Thyroid gland (tissue), 4 donors: ENCODE data around the gene LHX4. TPM values are rescaled to one million over a fixed set of nuclear protein-coding genes. Genes with fewer than 3 reads are reported as not detected.

Experiments used
- DNase-seq, 2 donors: peaks; one replicate each; pipeline ENCODE4 v3.0.0-alpha.2; 2019
- H3K27ac ChIP-seq, 3 donors: fragments of 200-600 bp; sonication (generic); 1 replicate in 2 of 3; 2 replicates in 1 of 3; pipeline ENCODE4 v1.5.1; 2016 to 2019; ENCODE audit warnings: mild to moderate bottlenecking in 1 of 3, moderate library complexity in 1 of 3
- H3K27me3 ChIP-seq: fragments of 200-600 bp; sonication (generic); one replicate; pipeline ENCODE4 v1.5.1; 2019
- H3K36me3 ChIP-seq, 2 donors: fragments of 200-600 bp; sonication (generic); one replicate each; pipeline ENCODE4 v1.5.1; 2016 to 2019
- H3K4me1 ChIP-seq, 2 donors: fragments of 200-600 bp; sonication (generic); one replicate each; pipeline ENCODE4 v1.5.1; 2017 to 2019
- H3K4me3 ChIP-seq, 3 donors: fragments of 200-600 bp; sonication (generic); replicated peaks in 1 of 3; 1 replicate in 2 of 3; 2 replicates in 1 of 3; pipeline ENCODE4 v1.5.1; 2016; ENCODE audit warnings: mild to moderate bottlenecking in 1 of 3
- H3K9me3 ChIP-seq: fragments of 200-600 bp; sonication (generic); one replicate; pipeline ENCODE4 v1.5.1; 2017
- POLR2A ChIP-seq, 2 donors: fragments of 450-650 bp; IDR thresholded peaks; one replicate each; pipeline ENCODE4 v1.6.1; 2017; ENCODE audit warnings: antibody characterized with exemption in 2 of 2, mild to moderate bottlenecking in 2 of 2, moderate library complexity in 1 of 2
- WGBS, 2 donors: methylation state at CpG; one replicate each; pipeline ENCODE4 v1.1.5; 2017; 5-methylcytosine and 5-hydroxymethylcytosine counted together
- intact Hi-C: fragments of 100-400 bp; cut with DNase I; formaldehyde crosslinking; loops from one replicate; pipeline ENCODE4 v1.15.1; 2023
- total RNA-seq, 4 donors: library from RNA; depleted of rRNA; stranded (reverse); fragments of >200 nt; gene quantifications; one replicate each; pipeline ENCODE4 v1.2.3, GENCODE V29; 2016
- TF ChIP-seq, protein P1 (sequence below), 6 experiments: fragments of 200-600 bp in 3 of 6; fragments of 450-650 bp in 3 of 6; sonication (generic) in 3 of 6; IDR thresholded peaks; one replicate each; pipeline ENCODE4 v1.5.1; 2016 to 2019; ENCODE audit warnings: antibody characterized with exemption in 6 of 6, mild to moderate bottlenecking in 2 of 6, inconsistent platforms in 1 of 6, moderate library complexity in 1 of 6

The LHX4 gene
- total RNA-seq, 4 donors from 2014 or later, result not detected

DNA sequence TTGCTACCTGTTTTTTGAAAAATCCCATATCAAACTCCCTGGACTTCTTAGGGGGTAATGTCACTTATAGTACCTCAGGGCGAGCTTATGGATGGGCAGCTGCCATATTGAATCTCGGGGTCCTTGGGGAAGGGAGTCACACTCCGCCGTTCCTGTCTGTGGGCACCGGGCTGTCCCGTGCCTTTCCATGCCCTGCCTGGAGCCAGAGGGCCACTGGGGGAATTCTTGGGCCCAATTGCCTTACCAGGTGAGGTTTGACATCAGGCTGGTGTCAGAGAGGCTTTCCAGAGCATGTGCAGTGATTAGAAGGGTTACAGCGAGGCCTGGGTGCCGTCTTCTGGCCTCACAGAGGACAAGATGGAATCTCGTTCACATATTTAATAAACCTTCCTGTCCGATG, 46.6 kb upstream of the LHX4 start:
- intact Hi-C loops, result no loop called here
- no peaks in the 10 kb centered on the region for H3K9me3 ChIP-seq
- no peak overlapping the region for H3K27ac ChIP-seq
- H3K27me3 ChIP-seq, result no peaks in the 10 kb centered on the region
- H3K36me3 ChIP-seq, result no peaks in the 10 kb centered on the region
- DNase-seq, result no peak
- TF ChIP-seq, protein P1, sequence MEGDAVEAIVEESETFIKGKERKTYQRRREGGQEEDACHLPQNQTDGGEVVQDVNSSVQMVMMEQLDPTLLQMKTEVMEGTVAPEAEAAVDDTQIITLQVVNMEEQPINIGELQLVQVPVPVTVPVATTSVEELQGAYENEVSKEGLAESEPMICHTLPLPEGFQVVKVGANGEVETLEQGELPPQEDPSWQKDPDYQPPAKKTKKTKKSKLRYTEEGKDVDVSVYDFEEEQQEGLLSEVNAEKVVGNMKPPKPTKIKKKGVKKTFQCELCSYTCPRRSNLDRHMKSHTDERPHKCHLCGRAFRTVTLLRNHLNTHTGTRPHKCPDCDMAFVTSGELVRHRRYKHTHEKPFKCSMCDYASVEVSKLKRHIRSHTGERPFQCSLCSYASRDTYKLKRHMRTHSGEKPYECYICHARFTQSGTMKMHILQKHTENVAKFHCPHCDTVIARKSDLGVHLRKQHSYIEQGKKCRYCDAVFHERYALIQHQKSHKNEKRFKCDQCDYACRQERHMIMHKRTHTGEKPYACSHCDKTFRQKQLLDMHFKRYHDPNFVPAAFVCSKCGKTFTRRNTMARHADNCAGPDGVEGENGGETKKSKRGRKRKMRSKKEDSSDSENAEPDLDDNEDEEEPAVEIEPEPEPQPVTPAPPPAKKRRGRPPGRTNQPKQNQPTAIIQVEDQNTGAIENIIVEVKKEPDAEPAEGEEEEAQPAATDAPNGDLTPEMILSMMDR (IDR thresholded peaks at IDR 0.05), result no peak
- TF ChIP-seq POLR2A (IDR thresholded peaks at IDR 0.05), result no peak
- no peak overlapping the region for H3K4me3 ChIP-seq
- no peaks in the 10 kb centered on the region for H3K4me1 ChIP-seq
- WGBS, 2 donors, result 93 to 96% methylated on average over 10 of the region's 10 CpGs

GRCh38 chr1:180184041-180184440, 46.0 kb upstream of the LHX4 start:
- no peak for DNase-seq
- 98 to 99% methylated on average over 9 of the region's 9 CpGs for WGBS, 2 donors
- intact Hi-C loops, result no loop called here
- Histone ChIP-seq H3K4me1 (no peaks in the 10 kb centered on the region), H3K27me3 (no peaks in the 10 kb centered on the region), H3K27ac (no peak overlapping the region), H3K4me3 (no peak overlapping the region), H3K9me3 (no peaks in the 10 kb centered on the region), H3K36me3 (no peaks in the 10 kb centered on the region)
- TF ChIP-seq, protein P1 (IDR thresholded peaks at IDR 0.05), result no peak
- no peak for TF ChIP-seq POLR2A (IDR thresholded peaks at IDR 0.05)

DNA sequence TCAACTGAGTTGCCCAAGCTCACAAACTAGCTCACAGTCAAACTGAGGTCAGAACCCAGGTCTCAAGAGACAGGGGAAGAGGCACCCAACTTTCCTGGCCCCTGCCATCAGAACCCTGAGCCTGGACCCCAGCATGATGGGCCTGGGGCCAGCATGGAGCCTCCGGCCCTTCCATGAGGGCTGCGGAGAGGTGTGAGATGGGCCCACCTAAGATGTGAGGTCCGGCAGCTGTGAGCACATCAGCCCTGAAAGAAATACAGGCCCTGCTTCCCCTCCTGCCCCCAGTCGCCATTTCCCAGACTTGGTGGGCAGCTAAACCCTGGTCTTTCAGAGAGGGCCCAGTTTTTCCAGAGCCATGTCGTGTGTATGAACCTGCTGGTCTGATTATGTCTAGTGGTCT, 44.8 kb upstream of the LHX4 start:
- intact Hi-C loops, result no loop called here
- TF ChIP-seq, protein P1 (IDR thresholded peaks at IDR 0.05), result no peak
- no peak for TF ChIP-seq POLR2A (IDR thresholded peaks at IDR 0.05)
- Histone ChIP-seq H3K4me1 (no peaks in the 10 kb centered on the region), H3K9me3 (no peaks in the 10 kb centered on the region), H3K4me3 (no peak overlapping the region), H3K36me3 (peaks cover 0 to 4% of the 10 kb centered on the region in 2 donors), H3K27me3 (no peaks in the 10 kb centered on the region), H3K27ac (no peak overlapping the region)
- 79 to 91% methylated on average over 3 to 4 of the region's 5 CpGs for WGBS, 2 donors
- no peak for DNase-seq

DNA sequence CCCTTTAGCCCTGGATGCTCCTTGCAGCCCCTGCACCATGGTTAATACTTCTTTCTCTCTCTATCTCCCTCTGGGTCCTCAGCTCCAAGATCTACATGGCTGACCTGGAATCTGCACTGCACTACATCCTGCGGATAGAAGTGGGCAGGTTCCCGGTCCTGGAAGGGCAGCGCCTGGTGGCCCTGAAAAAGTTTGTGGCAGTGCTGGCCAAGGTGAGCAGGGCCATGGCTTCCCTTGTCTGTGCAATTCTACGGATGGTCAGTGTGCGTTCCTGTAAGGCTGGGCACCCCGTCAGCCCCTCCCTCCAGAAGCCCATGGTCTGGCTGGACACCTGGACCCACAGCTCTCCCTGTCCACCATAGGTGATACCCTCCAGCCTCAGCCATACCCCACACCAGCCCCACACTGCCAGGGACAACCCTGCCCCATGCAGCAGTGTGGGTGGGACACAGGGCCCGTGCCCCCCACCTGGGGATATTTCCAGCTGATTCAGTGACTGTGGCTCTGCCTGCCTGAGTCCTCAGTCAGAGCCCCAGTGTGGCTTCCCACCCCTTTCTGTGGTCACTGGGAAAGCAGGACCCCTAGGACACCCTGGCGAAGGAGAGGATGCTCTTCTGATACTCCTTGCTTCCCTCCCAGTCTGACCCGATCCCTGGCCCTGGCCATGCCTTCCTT, 44.0 kb upstream of the LHX4 start:
- no peaks in the 10 kb centered on the region for H3K9me3 ChIP-seq
- DNase-seq, result no peak
- intact Hi-C loops, result no loop called here
- no peak overlapping the region for H3K27ac ChIP-seq
- WGBS, 2 donors, result 92 to 95% methylated on average over 8 to 9 of the region's 9 CpGs
- TF ChIP-seq, protein P1 (IDR thresholded peaks at IDR 0.05), result no peak
- no peak for TF ChIP-seq POLR2A (IDR thresholded peaks at IDR 0.05)
- no peaks in the 10 kb centered on the region for H3K27me3 ChIP-seq
- no peaks in the 10 kb centered on the region for H3K4me1 ChIP-seq
- peaks cover 4 to 5% of the 10 kb centered on the region in 2 donors for H3K36me3 ChIP-seq
- H3K4me3 ChIP-seq, result no peak overlapping the region

DNA sequence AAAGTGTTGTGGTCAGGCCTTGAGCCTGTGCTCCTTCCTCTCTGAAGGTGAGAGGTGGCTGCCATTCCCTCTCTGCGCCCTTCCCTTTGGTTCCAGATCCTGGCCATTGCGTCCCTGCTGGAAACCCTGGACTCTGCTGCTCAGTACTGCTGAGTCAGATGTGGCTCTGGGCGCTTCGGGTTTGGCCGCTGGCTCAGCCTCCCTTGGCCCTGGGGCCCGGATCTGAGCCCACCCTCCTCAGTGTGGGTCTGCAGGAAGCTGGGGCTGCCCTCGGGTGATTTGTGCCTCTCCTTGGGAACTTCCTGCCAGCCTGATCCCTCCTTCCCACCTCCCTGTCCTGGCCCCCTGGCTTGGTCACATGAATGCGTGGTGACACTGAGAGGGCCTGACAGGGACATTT, 43.2 kb upstream of the LHX4 start:
- Histone ChIP-seq H3K4me3 (no peak overlapping the region), H3K36me3 (peaks cover 5 to 6% of the 10 kb centered on the region in 2 donors), H3K4me1 (no peaks in the 10 kb centered on the region), H3K27ac (no peak overlapping the region), H3K27me3 (no peaks in the 10 kb centered on the region), H3K9me3 (no peaks in the 10 kb centered on the region)
- intact Hi-C loops, result no loop called here
- 65 to 66% methylated on average over 6 to 7 of the region's 8 CpGs for WGBS, 2 donors
- no peak for DNase-seq
- TF ChIP-seq, protein P1 (IDR thresholded peaks at IDR 0.05), result no peak
- TF ChIP-seq POLR2A (IDR thresholded peaks at IDR 0.05), result no peak
